Gastrocnemius medialis (tissue), 4 donors: Measurements from ENCODE around the gene VWA8. TPM values are rescaled to one million over a fixed set of nuclear protein-coding genes. Genes with fewer than 3 reads are reported as not detected.

Experiments used
- ATAC-seq, 2 donors: fragments of 150-250 bp; one replicate each; pipeline ENCODE4 v1.9.1; 2016
- DNase-seq, 2 donors: peaks; one replicate each; pipeline ENCODE4 v3.0.0-alpha.2; 2019
- H3K27ac ChIP-seq, 4 donors: fragments of 200-600 bp; sonication (generic); 1 replicate in 1 of 4; 2 replicates in 3 of 4; pipeline ENCODE4 v1.5.1; 2016 to 2018; ENCODE audit warnings: mild to moderate bottlenecking in 2 of 4, moderate library complexity in 1 of 4
- H3K27me3 ChIP-seq, 3 donors: fragments of 200-600 bp; sonication (generic) in 2 of 3; 1 replicate in 1 of 3; 2 replicates in 2 of 3; pipeline versions ENCODE4 v1.5.1 to v1.6.0; 2016 to 2019; ENCODE audit warnings: mild to moderate bottlenecking in 1 of 3, moderate library complexity in 1 of 3
- H3K36me3 ChIP-seq, 2 donors: fragments of 200-600 bp; sonication (generic) in 1 of 2; one replicate each; pipeline ENCODE4 v1.5.1; 2017 to 2018
- H3K4me1 ChIP-seq, 2 donors: fragments of 200-600 bp; sonication (generic) in 1 of 2; one replicate each; pipeline ENCODE4 v1.5.1; 2016 to 2017; ENCODE audit warnings: mild to moderate bottlenecking in 2 of 2
- H3K4me3 ChIP-seq, 4 donors: fragments of 200-600 bp; sonication (generic) in 3 of 4; 1 replicate in 1 of 4; 2 replicates in 3 of 4; pipeline ENCODE4 v1.5.1; 2016 to 2019; ENCODE audit warnings: mild to moderate bottlenecking in 2 of 4
- H3K9me3 ChIP-seq, 3 donors: fragments of 200-600 bp; sonication (generic) in 2 of 3; 1 replicate in 1 of 3; 2 replicates in 2 of 3; pipeline ENCODE4 v1.5.1; 2016 to 2019
- CTCF ChIP-seq, 5 experiments: fragments of 450-650 bp in 3 of 5; fragments of 200-600 bp in 2 of 5; sonication (generic) in 2 of 5; IDR thresholded peaks in 4 of 5; conservative IDR thresholded peaks in 1 of 5; 1 replicate in 4 of 5; 2 replicates in 1 of 5; pipeline ENCODE4 v1.5.1; 2016 to 2019; ENCODE audit warnings: antibody characterized with exemption in 5 of 5, mild to moderate bottlenecking in 3 of 5, moderate library complexity in 3 of 5
- POLR2A ChIP-seq, 2 donors: fragments of 450-650 bp; IDR thresholded peaks; one replicate each; pipeline ENCODE4 v1.6.1; 2017; ENCODE audit warnings: antibody characterized with exemption in 2 of 2, mild to moderate bottlenecking in 2 of 2, moderate library complexity in 2 of 2
- in situ Hi-C, 4 donors: fragments of 200-750 bp; cut with MboI; loops; one replicate each; pipeline versions ENCODE4 v1.15.0 to v1.8.0; 2017; ENCODE audit warnings: low sequenced_read_pairs in 4 of 4
- intact Hi-C: fragments of 100-400 bp; cut with DNase I; formaldehyde crosslinking; loops from one replicate; pipeline ENCODE4 v1.15.1; 2023; ENCODE audit warnings: low total_unique reads
- total RNA-seq, 4 donors: library from RNA; depleted of rRNA; stranded (reverse); fragments of >200 nt; gene quantifications; one replicate each; pipeline versions ENCODE4 v1.1.0 to v1.2.3, GENCODE V29; 2016

Gene VWA8
- total RNA-seq, 4 donors from 2014 or later: 24.7 to 37.9 (median 29.7) TPM

GRCh38 chr13:41859565-41859964 is 101.3 kb downstream of the VWA8 start:
- no peak overlapping the region for H3K4me3 ChIP-seq
- in situ Hi-C loops: no loop called here
- no peak overlapping the region for H3K27ac ChIP-seq
- TF ChIP-seq CTCF (IDR thresholded peaks at IDR 0.05 in 4 of 5, conservative IDR thresholded peaks at IDR 0.05 in 1 of 5) (no peak), POLR2A (IDR thresholded peaks at IDR 0.05) (no peak)
- ATAC-seq (no peak), DNase-seq (no peak)
- no peaks in the 10 kb centered on the region for H3K27me3 ChIP-seq
- intact Hi-C loops: no loop called here
- peaks cover 0 to 4% of the 10 kb centered on the region in 2 donors for H3K36me3 ChIP-seq
- H3K9me3 ChIP-seq: no peaks in the 10 kb centered on the region
- no peaks in the 10 kb centered on the region for H3K4me1 ChIP-seq

- ATAC-seq (no peak), DNase-seq (no peak)
- Histone ChIP-seq H3K9me3 (no peaks in the 10 kb centered on the region), H3K27ac (no peak overlapping the region), H3K4me1 (no peaks in the 10 kb centered on the region), H3K27me3 (no peaks in the 10 kb centered on the region), H3K36me3 (peaks cover 0 to 4% of the 10 kb centered on the region in 2 donors), H3K4me3 (no peak overlapping the region)
- intact Hi-C loops: no loop called here
- in situ Hi-C loops: no loop called here
- TF ChIP-seq POLR2A (IDR thresholded peaks at IDR 0.05) (no peak), CTCF (IDR thresholded peaks at IDR 0.05 in 4 of 5, conservative IDR thresholded peaks at IDR 0.05 in 1 of 5) (no peak)
Observed at GRCh38 chr13:41858780-41859179, 102.1 kb downstream of the VWA8 start.

GRCh38 chr13:41854758-41855157 is 106.2 kb downstream of the VWA8 start:
- Histone ChIP-seq H3K4me1 (no peaks in the 10 kb centered on the region), H3K36me3 (no peaks in the 10 kb centered on the region), H3K27me3 (no peaks in the 10 kb centered on the region), H3K4me3 (no peak overlapping the region), H3K9me3 (no peaks in the 10 kb centered on the region), H3K27ac (no peak overlapping the region)
- ATAC-seq (no peak), DNase-seq (no peak)
- intact Hi-C loops (no loop called here), in situ Hi-C loops (no loop called here)
- TF ChIP-seq POLR2A (IDR thresholded peaks at IDR 0.05) (no peak), CTCF (IDR thresholded peaks at IDR 0.05 in 4 of 5, conservative IDR thresholded peaks at IDR 0.05 in 1 of 5) (no peak)

- ATAC-seq: no peak
- Histone ChIP-seq H3K4me1 (no peaks in the 10 kb centered on the region), H3K4me3 (no peak overlapping the region), H3K36me3 (no peaks in the 10 kb centered on the region), H3K9me3 (no peaks in the 10 kb centered on the region), H3K27me3 (no peaks in the 10 kb centered on the region), H3K27ac (no peak overlapping the region)
- in situ Hi-C loops: no loop called here
- TF ChIP-seq CTCF (IDR thresholded peaks at IDR 0.05 in 4 of 5, conservative IDR thresholded peaks at IDR 0.05 in 1 of 5) (no peak), POLR2A (IDR thresholded peaks at IDR 0.05) (no peak)
- DNase-seq: no peak
- intact Hi-C loops: no loop called here
Observed at GRCh38 chr13:41851351-41851750, 109.6 kb downstream of the VWA8 start.
